ENCODE measurements around the gene C2orf68.

DNA sequence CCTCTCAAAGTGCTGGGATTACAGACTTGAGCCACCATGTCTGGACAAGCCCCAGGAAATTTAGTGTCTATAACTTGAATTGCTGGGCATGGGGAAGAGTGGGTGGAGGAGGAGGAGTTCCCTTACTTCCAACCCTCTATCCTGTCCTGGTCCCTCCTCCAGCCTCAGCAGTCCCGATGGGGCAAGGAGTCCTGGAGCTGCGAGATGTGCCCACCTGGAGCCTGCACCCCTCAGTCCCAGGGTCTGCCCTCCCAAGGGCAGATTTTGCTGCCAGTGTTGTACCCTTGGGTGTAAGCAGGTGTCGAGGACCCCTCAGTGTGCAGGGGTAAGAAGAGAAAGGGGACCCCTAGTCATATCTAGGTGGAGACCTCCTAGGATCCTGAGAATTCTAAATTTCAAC lies 31.7 kb downstream of the C2orf68 start:
- TF ChIP-seq CTCF (IDR thresholded peaks at IDR 0.05) = no peak
- TF ChIP-seq POLR2A (IDR thresholded peaks at IDR 0.05) = no peak

Data from uterus (tissue), 2 donors.